ENCODE measurements around the gene SC5D. TPM values are rescaled to one million over a fixed set of nuclear protein-coding genes. Genes with fewer than 3 reads are reported as not detected.

SC5D gene
- total RNA-seq, 1 experiment from 2014 or later: 34.7 TPM

- Mint-ChIP-seq H3K4me3 (ENCODE audit: low read depth, unreplicated experiment) (no peak overlapping the region), H3K27me3 (ENCODE audit: unreplicated experiment) (peaks cover 23% of the 10 kb centered on the region), H3K27ac (ENCODE audit: unreplicated experiment) (no peak overlapping the region), H3K4me1 (ENCODE audit: low read depth, unreplicated experiment) (no peaks in the 10 kb centered on the region), H3K36me3 (ENCODE audit: insufficient read depth, unreplicated experiment) (no peaks in the 10 kb centered on the region), H3K9me3 (ENCODE audit: low read depth, unreplicated experiment) (no peaks in the 10 kb centered on the region)
- intact Hi-C loops (cut with micrococcal nuclease; ENCODE audit: unreplicated experiment): no loop called here
- CTCF ChIA-PET: no interaction called here
- no TSS peak for BruUV-seq (replicated peaks)
- TF ChIP-seq, protein P1, sequence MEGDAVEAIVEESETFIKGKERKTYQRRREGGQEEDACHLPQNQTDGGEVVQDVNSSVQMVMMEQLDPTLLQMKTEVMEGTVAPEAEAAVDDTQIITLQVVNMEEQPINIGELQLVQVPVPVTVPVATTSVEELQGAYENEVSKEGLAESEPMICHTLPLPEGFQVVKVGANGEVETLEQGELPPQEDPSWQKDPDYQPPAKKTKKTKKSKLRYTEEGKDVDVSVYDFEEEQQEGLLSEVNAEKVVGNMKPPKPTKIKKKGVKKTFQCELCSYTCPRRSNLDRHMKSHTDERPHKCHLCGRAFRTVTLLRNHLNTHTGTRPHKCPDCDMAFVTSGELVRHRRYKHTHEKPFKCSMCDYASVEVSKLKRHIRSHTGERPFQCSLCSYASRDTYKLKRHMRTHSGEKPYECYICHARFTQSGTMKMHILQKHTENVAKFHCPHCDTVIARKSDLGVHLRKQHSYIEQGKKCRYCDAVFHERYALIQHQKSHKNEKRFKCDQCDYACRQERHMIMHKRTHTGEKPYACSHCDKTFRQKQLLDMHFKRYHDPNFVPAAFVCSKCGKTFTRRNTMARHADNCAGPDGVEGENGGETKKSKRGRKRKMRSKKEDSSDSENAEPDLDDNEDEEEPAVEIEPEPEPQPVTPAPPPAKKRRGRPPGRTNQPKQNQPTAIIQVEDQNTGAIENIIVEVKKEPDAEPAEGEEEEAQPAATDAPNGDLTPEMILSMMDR (IDR thresholded peaks at IDR 0.05; ENCODE audit: unreplicated experiment): no peak
- no peak for DNase-seq
These were observed 59.8 kb downstream of the SC5D start for GRCh38 chr11:121352251-121352891.

GRCh38 chr11:121354192-121354591 is 61.6 kb downstream of the SC5D start:
- no peaks in the 10 kb centered on the region for H3K4me1 Mint-ChIP-seq (ENCODE audit: low read depth, unreplicated experiment)
- no peaks in the 10 kb centered on the region for H3K36me3 Mint-ChIP-seq (ENCODE audit: insufficient read depth, unreplicated experiment)
- DNase-seq: no peak
- CTCF ChIA-PET: interaction anchor here (0.8 kb wide), 1 partner anchor 368 kb away, joined by 5 read pairs; no protein-coding TSS in a partner anchor
- BruUV-seq (replicated peaks): no TSS peak
- intact Hi-C loops (cut with micrococcal nuclease; ENCODE audit: unreplicated experiment): no loop called here
- H3K9me3 Mint-ChIP-seq (ENCODE audit: low read depth, unreplicated experiment): no peaks in the 10 kb centered on the region
- no peak overlapping the region for H3K27ac Mint-ChIP-seq (ENCODE audit: unreplicated experiment)
- no peak overlapping the region for H3K4me3 Mint-ChIP-seq (ENCODE audit: low read depth, unreplicated experiment)
- TF ChIP-seq, protein P1 (IDR thresholded peaks at IDR 0.05; ENCODE audit: unreplicated experiment): no peak
- H3K27me3 Mint-ChIP-seq (ENCODE audit: unreplicated experiment): peaks cover 22% of the 10 kb centered on the region

DNA sequence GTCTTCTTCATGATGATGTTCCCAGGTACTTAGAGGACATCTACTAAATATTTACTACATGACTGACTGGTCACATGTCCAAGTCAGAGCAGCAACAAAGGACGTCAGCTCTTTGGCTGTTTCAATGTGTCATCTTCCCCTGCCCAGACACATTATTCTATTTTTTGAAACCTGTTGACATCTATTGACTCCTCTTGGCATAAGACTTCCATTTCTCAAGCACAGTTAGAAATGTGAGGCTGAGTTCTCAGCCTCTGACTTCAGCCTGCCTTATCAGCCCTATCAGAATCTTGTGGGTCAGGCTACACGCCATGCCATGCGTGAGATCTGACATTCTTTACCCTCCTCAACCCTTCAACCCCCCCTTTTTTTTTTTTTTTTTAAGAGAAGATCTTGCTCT is 63.8 kb downstream of the SC5D start:
- BruUV-seq (replicated peaks): no TSS peak
- H3K27ac Mint-ChIP-seq (ENCODE audit: unreplicated experiment): no peak overlapping the region
- H3K4me3 Mint-ChIP-seq (ENCODE audit: low read depth, unreplicated experiment): no peak overlapping the region
- no peaks in the 10 kb centered on the region for H3K9me3 Mint-ChIP-seq (ENCODE audit: low read depth, unreplicated experiment)
- no peaks in the 10 kb centered on the region for H3K36me3 Mint-ChIP-seq (ENCODE audit: insufficient read depth, unreplicated experiment)
- peaks cover 22% of the 10 kb centered on the region for H3K27me3 Mint-ChIP-seq (ENCODE audit: unreplicated experiment)
- no peak for DNase-seq
- intact Hi-C loops (cut with micrococcal nuclease; ENCODE audit: unreplicated experiment): no loop called here
- no peaks in the 10 kb centered on the region for H3K4me1 Mint-ChIP-seq (ENCODE audit: low read depth, unreplicated experiment)
- TF ChIP-seq, protein P1 (IDR thresholded peaks at IDR 0.05; ENCODE audit: unreplicated experiment): no peak
- CTCF ChIA-PET: no interaction called here

Other genes with a start within 250 kb of the SC5D start
- gene TECTA, start 191.5 kb upstream of the SC5D start, total RNA-seq (2022): not detected in 2 replicates
- gene SORL1, start 159.5 kb downstream of the SC5D start, total RNA-seq (2022): 5.9 and 6.1 TPM in 2 replicates